Transverse colon (tissue), 4 donors: ENCODE measurements around the gene NTRK3. TPM values are rescaled to one million over a fixed set of nuclear protein-coding genes. Genes with fewer than 3 reads are reported as not detected.

Source experiments
- DNase-seq: peaks from one replicate; pipeline ENCODE4 v3.0.0-alpha.2; 2019
- H3K27ac ChIP-seq, 4 donors: fragments of 200-600 bp; sonication (generic); 2 replicates each; pipeline ENCODE4 v1.5.1; 2016 to 2018; ENCODE audit warnings: inconsistent platforms in 4 of 4
- H3K27me3 ChIP-seq: fragments of 200-600 bp; sonication (generic); 2 replicates; pipeline ENCODE4 v1.5.1; 2017; ENCODE audit warnings: inconsistent platforms
- H3K36me3 ChIP-seq, 4 donors: fragments of 200-600 bp; sonication (generic); 2 replicates each; pipeline ENCODE4 v1.5.1; 2017 to 2019; ENCODE audit warnings: inconsistent platforms in 4 of 4
- H3K4me1 ChIP-seq, 4 donors: fragments of 200-600 bp; sonication (generic); 2 replicates each; pipeline ENCODE4 v1.5.1; 2017 to 2020; ENCODE audit warnings: inconsistent platforms in 4 of 4
- H3K4me3 ChIP-seq, 4 donors: fragments of 200-600 bp; sonication (generic); 1 replicate in 1 of 4; 2 replicates in 3 of 4; pipeline versions ENCODE4 v1.5.1 to v1.6.1; 2017 to 2019; ENCODE audit warnings: inconsistent platforms in 4 of 4
- H3K9me3 ChIP-seq, 2 donors: fragments of 200-600 bp; sonication (generic); 2 replicates each; pipeline ENCODE4 v1.5.1; 2017 to 2019; ENCODE audit warnings: inconsistent platforms in 2 of 2
- EP300 ChIP-seq: sonication (generic); formaldehyde crosslinking; IDR thresholded peaks from one replicate; pipeline ENCODE4 v1.6.1; 2017; ENCODE audit warnings: antibody characterized with exemption, low read depth
- POLR2A ChIP-seq: fragments of 450-650 bp; IDR thresholded peaks from one replicate; pipeline ENCODE4 v1.6.1; 2016; ENCODE audit warnings: antibody characterized with exemption, mild to moderate bottlenecking, moderate library complexity
- POLR2AphosphoS5 ChIP-seq, 3 donors: sonication (generic); formaldehyde crosslinking; IDR thresholded peaks; one replicate each; pipeline ENCODE4 v1.6.1; 2016; ENCODE audit warnings: antibody characterized with exemption in 3 of 3
- WGBS, 2 donors: methylation state at CpG; one replicate each; pipeline ENCODE4 v1.1.5; 2018; ENCODE audit warnings: low coverage in 1 of 2; 5-methylcytosine and 5-hydroxymethylcytosine counted together
- in situ Hi-C, 4 donors: fragments of 200-750 bp; cut with MboI; loops; one replicate each; pipeline versions ENCODE4 v1.15.0 to v1.15.1; 2017; ENCODE audit warnings: low sequenced_read_pairs in 3 of 4, low pct_ligation_motif_present in 1 of 4, low pct_unique_long_range_greater_than_20kb in 1 of 4
- intact Hi-C: fragments of 100-400 bp; cut with DNase I; formaldehyde crosslinking; loops from one replicate; pipeline ENCODE4 v1.15.1; 2023; ENCODE audit warnings: low total_unique reads
- total RNA-seq, 4 donors: library from RNA; depleted of rRNA; stranded (reverse); fragments of >200 nt; gene quantifications; one replicate each; pipeline ENCODE4 v1.1.0, GENCODE V29; 2016
- TF ChIP-seq, protein P1 (sequence below), 5 experiments: fragments of 200-600 bp in 3 of 5; fragments of 450-650 bp in 2 of 5; sonication (generic) in 3 of 5; IDR thresholded peaks; 1 replicate in 2 of 5; 2 replicates in 3 of 5; pipeline ENCODE4 v1.5.1; 2016 to 2017; ENCODE audit warnings: antibody characterized with exemption in 5 of 5, inconsistent platforms in 3 of 5, mild to moderate bottlenecking in 2 of 5, moderate library complexity in 1 of 5

The NTRK3 gene
- total RNA-seq, 4 donors from 2014 or later = 1.1 to 2.8 (median 2.4) TPM

DNA sequence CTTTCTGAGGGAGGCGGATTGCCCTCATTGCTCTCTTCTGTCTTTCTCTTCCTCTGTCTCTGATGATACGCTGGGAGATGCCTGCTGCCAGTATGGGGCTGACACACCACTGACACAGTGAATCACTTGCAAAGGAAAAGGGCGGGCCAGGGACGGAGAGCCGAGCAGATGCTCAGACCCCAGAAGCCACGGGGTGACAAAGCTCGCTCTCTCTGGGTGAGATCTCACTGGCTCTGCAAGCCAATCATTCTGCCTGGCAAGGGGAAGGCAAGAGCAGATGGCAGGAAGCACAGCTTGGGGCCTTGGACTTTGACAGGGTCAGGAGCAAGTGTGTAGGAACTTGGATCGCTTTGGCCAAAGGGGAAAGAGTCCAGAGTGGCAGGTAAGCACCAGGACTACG, 198.7 kb downstream of the NTRK3 start:
- H3K4me3 ChIP-seq = no peak overlapping the region
- 65 to 84% methylated on average over 4 to 9 of the region's 9 CpGs for WGBS, 2 donors
- no peaks in the 10 kb centered on the region for H3K4me1 ChIP-seq

DNA sequence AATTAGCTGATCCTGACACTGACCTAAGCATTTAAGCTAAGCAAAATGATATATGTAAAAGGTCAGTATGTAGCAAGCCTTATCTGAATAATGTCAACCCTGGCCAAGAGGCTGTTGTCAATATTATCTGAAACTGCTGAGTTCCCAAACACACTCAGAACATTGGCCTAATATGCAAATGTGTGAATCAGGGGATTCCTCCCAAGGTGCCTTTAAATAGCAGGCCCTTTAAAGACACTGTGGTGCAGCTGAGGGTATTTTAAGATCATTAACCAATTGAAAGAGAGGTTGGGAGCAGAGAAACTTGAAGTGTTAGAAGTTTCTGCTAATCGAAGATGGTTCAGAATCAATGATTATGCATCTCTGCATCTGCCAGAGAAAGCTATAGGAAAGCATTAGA, 207.0 kb downstream of the NTRK3 start:
- in situ Hi-C loops = no loop called here
- Histone ChIP-seq H3K36me3 (no peaks in the 10 kb centered on the region), H3K4me3 (no peak overlapping the region), H3K27me3 (no peaks in the 10 kb centered on the region), H3K4me1 (no peaks in the 10 kb centered on the region), H3K9me3 (no peaks in the 10 kb centered on the region), H3K27ac (no peak overlapping the region)
- DNase-seq = no peak
- TF ChIP-seq POLR2AphosphoS5 (IDR thresholded peaks at IDR 0.05) = no peak
- TF ChIP-seq, protein P1, sequence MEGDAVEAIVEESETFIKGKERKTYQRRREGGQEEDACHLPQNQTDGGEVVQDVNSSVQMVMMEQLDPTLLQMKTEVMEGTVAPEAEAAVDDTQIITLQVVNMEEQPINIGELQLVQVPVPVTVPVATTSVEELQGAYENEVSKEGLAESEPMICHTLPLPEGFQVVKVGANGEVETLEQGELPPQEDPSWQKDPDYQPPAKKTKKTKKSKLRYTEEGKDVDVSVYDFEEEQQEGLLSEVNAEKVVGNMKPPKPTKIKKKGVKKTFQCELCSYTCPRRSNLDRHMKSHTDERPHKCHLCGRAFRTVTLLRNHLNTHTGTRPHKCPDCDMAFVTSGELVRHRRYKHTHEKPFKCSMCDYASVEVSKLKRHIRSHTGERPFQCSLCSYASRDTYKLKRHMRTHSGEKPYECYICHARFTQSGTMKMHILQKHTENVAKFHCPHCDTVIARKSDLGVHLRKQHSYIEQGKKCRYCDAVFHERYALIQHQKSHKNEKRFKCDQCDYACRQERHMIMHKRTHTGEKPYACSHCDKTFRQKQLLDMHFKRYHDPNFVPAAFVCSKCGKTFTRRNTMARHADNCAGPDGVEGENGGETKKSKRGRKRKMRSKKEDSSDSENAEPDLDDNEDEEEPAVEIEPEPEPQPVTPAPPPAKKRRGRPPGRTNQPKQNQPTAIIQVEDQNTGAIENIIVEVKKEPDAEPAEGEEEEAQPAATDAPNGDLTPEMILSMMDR (IDR thresholded peaks at IDR 0.05) = no peak
- WGBS, 2 donors = 38 to 63% methylated on average over 1 of the region's 1 CpG
- intact Hi-C loops = no loop called here

More for the DNA sequence above, 198.7 kb downstream of the NTRK3 start:
- TF ChIP-seq POLR2A (no peak), EP300 (no peak)
- in situ Hi-C loops (no loop called here), intact Hi-C loops (no loop called here)
- H3K9me3 ChIP-seq = no peaks in the 10 kb centered on the region
- DNase-seq = no peak
- H3K27ac ChIP-seq = no peak overlapping the region
- H3K27me3 ChIP-seq = no peaks in the 10 kb centered on the region
- H3K36me3 ChIP-seq = no peaks in the 10 kb centered on the region

DNA sequence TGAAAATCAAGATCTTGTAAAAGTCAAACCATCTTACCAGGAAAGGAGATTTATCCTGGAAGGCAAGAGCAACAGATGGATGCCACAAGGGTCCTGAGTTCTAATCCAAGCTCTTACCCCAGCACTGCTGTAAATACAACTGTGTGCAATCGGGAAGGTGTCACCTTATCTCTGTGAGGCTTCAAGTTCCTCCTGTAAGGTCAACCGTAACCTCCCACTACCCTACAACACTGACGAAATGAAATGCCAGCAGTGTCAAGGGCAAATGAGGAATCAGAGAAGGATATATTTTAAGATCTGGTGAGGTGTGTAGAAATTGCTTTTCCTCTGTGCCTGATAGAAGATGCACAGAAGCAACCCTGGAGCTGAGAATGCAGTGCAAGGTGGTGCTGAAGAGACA, 207.8 kb downstream of the NTRK3 start:
- in situ Hi-C loops (no loop called here), intact Hi-C loops (no loop called here)
- Histone ChIP-seq H3K9me3 (no peaks in the 10 kb centered on the region), H3K27ac (no peak overlapping the region), H3K4me3 (no peak overlapping the region), H3K36me3 (no peaks in the 10 kb centered on the region), H3K4me1 (no peaks in the 10 kb centered on the region), H3K27me3 (no peaks in the 10 kb centered on the region)
- 76% methylated on average over 3 of the region's 3 CpGs; no CpG with 5 or more reads in 1 of the 2 donors for WGBS, 2 donors
- no peak for TF ChIP-seq EP300
- no peak for TF ChIP-seq POLR2A
- TF ChIP-seq, protein P1 (IDR thresholded peaks at IDR 0.05) = no peak
- TF ChIP-seq POLR2AphosphoS5 (IDR thresholded peaks at IDR 0.05) = no peak
- DNase-seq = no peak

DNA sequence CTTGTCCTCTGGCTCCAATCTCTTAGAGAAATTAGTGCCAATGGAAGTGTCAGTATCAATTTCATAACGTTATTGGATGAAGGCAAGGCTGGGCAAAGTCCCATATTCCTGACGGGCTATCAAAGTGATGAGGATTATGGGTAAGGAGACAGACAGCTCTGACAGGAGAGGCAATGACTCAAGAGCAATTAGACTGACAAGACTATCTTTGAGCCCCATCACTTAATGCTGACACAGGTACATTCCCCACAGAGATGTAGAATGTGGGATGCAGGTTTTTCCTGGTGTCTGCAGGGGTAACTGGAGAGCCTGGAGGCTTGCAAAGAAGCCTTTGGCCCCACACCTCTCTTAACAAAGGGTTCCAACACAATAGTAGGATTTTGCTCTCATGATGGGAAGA, 208.3 kb downstream of the NTRK3 start:
- WGBS, 2 donors = 0 to 46% methylated on average over 1 to 2 of the region's 2 CpGs
- Histone ChIP-seq H3K27me3 (no peaks in the 10 kb centered on the region), H3K4me3 (no peak overlapping the region), H3K36me3 (no peaks in the 10 kb centered on the region), H3K27ac (no peak overlapping the region), H3K4me1 (no peaks in the 10 kb centered on the region), H3K9me3 (no peaks in the 10 kb centered on the region)
- intact Hi-C loops = no loop called here
- DNase-seq = no peak
- TF ChIP-seq, protein P1 (IDR thresholded peaks at IDR 0.05) = no peak
- TF ChIP-seq POLR2A (no peak), EP300 (no peak), POLR2AphosphoS5 (IDR thresholded peaks at IDR 0.05) (no peak)
- in situ Hi-C loops = no loop called here

DNA sequence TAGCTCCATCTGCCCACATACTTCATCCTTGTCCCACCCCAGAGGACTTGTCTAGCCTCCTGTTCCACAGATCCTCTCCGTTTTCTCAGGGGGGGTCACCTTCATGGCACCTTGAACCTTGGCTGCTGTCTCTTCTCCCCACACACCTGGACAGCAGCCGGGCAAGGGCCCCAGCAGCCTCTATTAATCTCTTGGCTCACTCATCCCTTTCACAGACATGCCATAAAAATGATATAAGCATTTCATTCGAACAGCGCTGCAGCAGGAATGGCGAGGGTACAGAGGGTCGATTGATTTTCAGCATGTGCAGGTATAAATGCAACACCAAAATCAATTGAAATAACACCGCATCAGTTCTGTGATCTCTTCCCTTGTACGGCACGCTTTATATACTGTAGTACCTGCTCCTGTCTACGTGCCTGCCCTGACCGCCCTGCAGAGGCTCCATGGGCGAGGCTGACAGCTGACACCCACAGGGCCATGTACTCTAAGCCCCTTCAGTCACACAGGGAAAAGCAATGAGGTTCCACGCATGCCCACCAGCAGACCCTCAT, 209.9 kb downstream of the NTRK3 start:
- in situ Hi-C loops = no loop called here
- intact Hi-C loops = no loop called here
- Histone ChIP-seq H3K27ac (no peak overlapping the region), H3K4me1 (no peaks in the 10 kb centered on the region), H3K36me3 (no peaks in the 10 kb centered on the region), H3K27me3 (no peaks in the 10 kb centered on the region), H3K4me3 (no peak overlapping the region), H3K9me3 (no peaks in the 10 kb centered on the region)
- no peak for TF ChIP-seq POLR2A
- 81 to 84% methylated on average over 4 to 13 of the region's 13 CpGs for WGBS, 2 donors
- DNase-seq = no peak
